ENCODE results near the gene SLC12A3. TPM values are rescaled to one million over a fixed set of nuclear protein-coding genes. Genes with fewer than 3 reads are reported as not detected.

The SLC12A3 gene
- total and polyA plus RNA-seq, 2 of the 8 experiments (the other 6 are each of a cell fraction or from before 2014, with no cell fraction given): not detected

GRCh38 chr16:56964243-56965148 is 99.5 kb downstream of the SLC12A3 start (continued):
- TF ChIP-seq NRF1 (IDR thresholded peaks at IDR 0.05; ENCODE audit: low read depth, low read length): no peak
- peak; percentile 79 to 86 for TF ChIP-seq RAD21 (IDR thresholded peaks at IDR 0.05 in 1 of 2, conservative IDR thresholded peaks at IDR 0.05 in 1 of 2; ENCODE audit: low read depth in 2 of 2, low read length in 2 of 2)
- TF ChIP-seq MAFK (IDR thresholded peaks at IDR 0.05; ENCODE audit: low read depth, low read length): no peak
- TF ChIP-seq ASH2L (IDR thresholded peaks at IDR 0.05; ENCODE audit: low read length): peak; percentile 25
- peak; percentile 76; the same call in 1 of the 2 replicates for TF ChIP-seq RXRA (IDR thresholded peaks at IDR 0.05; ENCODE audit: insufficient read depth, low read depth, low read length)
- TF ChIP-seq SIX5 (IDR thresholded peaks at IDR 0.05; ENCODE audit: low read depth, low read length): no peak
- peak; percentile 38; the same call in 1 of the 2 replicates for TF ChIP-seq TAF1 (IDR thresholded peaks at IDR 0.05; ENCODE audit: low read depth, low read length)
- peak; percentile 61 for TF ChIP-seq BRCA1 (IDR thresholded peaks at IDR 0.05; ENCODE audit: low read depth, low read length)
- TF ChIP-seq POLR2A (IDR thresholded peaks at IDR 0.05; ENCODE audit: control extremely low read depth in 1 of 2, low read depth in 2 of 2, low read length in 2 of 2): no peak
- 0 out of 4 replicates have a peak, but pooled peaks of 1 of the 2 experiments have one; percentile 25 for TF ChIP-seq SIN3A (conservative IDR thresholded peaks at IDR 0.05 in 1 of 2, IDR thresholded peaks at IDR 0.05 in 1 of 2; ENCODE audit: low read depth in 1 of 2, low read length in 2 of 2)
- TF ChIP-seq HDAC2 (IDR thresholded peaks at IDR 0.05; ENCODE audit: borderline replicate concordance in 1 of 2, low read depth in 2 of 2, low read length in 2 of 2): peak in 1 of 2 experiments; percentile 78; a peak in 1 of 4 replicates
- peak in 1 of 2 experiments; percentile 62; a peak in 1 of 3 replicates for TF ChIP-seq EP300 (IDR thresholded peaks at IDR 0.05; ENCODE audit: borderline replicate concordance in 1 of 2, low read depth in 2 of 2, low read length in 2 of 2)
- TF ChIP-seq BACH1 (IDR thresholded peaks at IDR 0.05; ENCODE audit: low read length): peak; percentile 82; the same call in 1 of the 2 replicates
- TF ChIP-seq MAX (IDR thresholded peaks at IDR 0.05): peak; percentile 57
- TF ChIP-seq EGR1 (IDR thresholded peaks at IDR 0.05; ENCODE audit: borderline replicate concordance, low read depth, low read length): no peak
- peak; percentile 57; the same call in 1 of the 2 replicates for TF ChIP-seq TEAD4 (IDR thresholded peaks at IDR 0.05; ENCODE audit: low read depth, low read length)
- peak; percentile 80 for TF ChIP-seq TAF7 (optimal IDR thresholded peaks at IDR 0.05; ENCODE audit: borderline replicate concordance, low read depth, low read length)
- TF ChIP-seq SRF (IDR thresholded peaks at IDR 0.05; ENCODE audit: low read depth, low read length): peak; percentile 30; the same call in 1 of the 2 replicates
- TF ChIP-seq CREB1 (IDR thresholded peaks at IDR 0.05): peak; percentile 46; the same call in 1 of the 2 replicates
- no peak for TF ChIP-seq SIRT6 (IDR thresholded peaks at IDR 0.05; ENCODE audit: low read length)
- peak; percentile 39; the same call in 1 of the 2 replicates for TF ChIP-seq SP1 (IDR thresholded peaks at IDR 0.05; ENCODE audit: low read depth, low read length)
- TF ChIP-seq RBBP5 (IDR thresholded peaks at IDR 0.05; ENCODE audit: borderline replicate concordance, low read depth, low read length): no peak

Measured in H1 (cell line).